KMS-11 (cell line): ENCODE data around the gene FNDC3B.

ENCODE experiments used
- H2AFZ ChIP-seq: fragments of 200-600 bp; sonication (generic); 2 replicates; pipeline ENCODE4 v1.6.1; 2016; ENCODE audit warnings: antibody characterized with exemption, mixed run types, low read depth
- H3K27ac ChIP-seq: fragments of 200-600 bp; sonication (generic); 2 replicates; pipeline ENCODE4 v1.6.1; 2016; ENCODE audit warnings: mild to moderate bottlenecking, mixed run types
- H3K27me3 ChIP-seq: fragments of 200-600 bp; sonication (generic); 2 replicates; pipeline ENCODE4 v1.6.1; 2017; ENCODE audit warnings: mild to moderate bottlenecking, low read depth, mixed run types, moderate library complexity; ENCODE audit not compliant: insufficient read depth
- H3K36me3 ChIP-seq: fragments of 200-600 bp; sonication (generic); 2 replicates; pipeline ENCODE4 v1.6.1; 2017; ENCODE audit warnings: mild to moderate bottlenecking, mixed run types; ENCODE audit not compliant: insufficient read depth
- H3K4me1 ChIP-seq: fragments of 200-600 bp; sonication (generic); 2 replicates; pipeline ENCODE4 v1.6.1; 2016; ENCODE audit warnings: mild to moderate bottlenecking, low read depth, mixed run types; ENCODE audit not compliant: poor library complexity, severe bottlenecking
- H3K4me2 ChIP-seq: fragments of 200-600 bp; sonication (generic); 2 replicates; pipeline ENCODE4 v1.7.0; 2016; ENCODE audit warnings: mild to moderate bottlenecking, mixed run types
- H3K4me3 ChIP-seq: fragments of 200-600 bp; sonication (generic); IDR thresholded peaks from 2 replicates; pipeline ENCODE4 v1.6.1; 2017; ENCODE audit warnings: low read depth, low read length, mixed read lengths; ENCODE audit not compliant: insufficient read depth
- H3K79me2 ChIP-seq: fragments of 200-600 bp; sonication (generic); 2 replicates; pipeline ENCODE4 v1.6.1; 2016; ENCODE audit warnings: low read depth, mixed run types; ENCODE audit not compliant: insufficient read depth
- H3K9ac ChIP-seq: fragments of 200-600 bp; sonication (generic); 2 replicates; pipeline ENCODE4 v1.6.1; 2016; ENCODE audit warnings: mild to moderate bottlenecking, mixed run types
- H4K20me1 ChIP-seq: fragments of 200-600 bp; sonication (generic); 2 replicates; pipeline ENCODE4 v1.6.1; 2016; ENCODE audit warnings: mild to moderate bottlenecking, mixed run types; ENCODE audit not compliant: insufficient read depth
- TF ChIP-seq, protein P1 (sequence below): fragments of 200-600 bp; sonication (generic); conservative IDR thresholded peaks from 2 replicates; pipeline ENCODE4 v1.6.1; 2017; ENCODE audit warnings: low read depth, mild to moderate bottlenecking, antibody characterized with exemption, low read length, moderate library complexity, mixed read lengths

FNDC3B gene

DNA sequence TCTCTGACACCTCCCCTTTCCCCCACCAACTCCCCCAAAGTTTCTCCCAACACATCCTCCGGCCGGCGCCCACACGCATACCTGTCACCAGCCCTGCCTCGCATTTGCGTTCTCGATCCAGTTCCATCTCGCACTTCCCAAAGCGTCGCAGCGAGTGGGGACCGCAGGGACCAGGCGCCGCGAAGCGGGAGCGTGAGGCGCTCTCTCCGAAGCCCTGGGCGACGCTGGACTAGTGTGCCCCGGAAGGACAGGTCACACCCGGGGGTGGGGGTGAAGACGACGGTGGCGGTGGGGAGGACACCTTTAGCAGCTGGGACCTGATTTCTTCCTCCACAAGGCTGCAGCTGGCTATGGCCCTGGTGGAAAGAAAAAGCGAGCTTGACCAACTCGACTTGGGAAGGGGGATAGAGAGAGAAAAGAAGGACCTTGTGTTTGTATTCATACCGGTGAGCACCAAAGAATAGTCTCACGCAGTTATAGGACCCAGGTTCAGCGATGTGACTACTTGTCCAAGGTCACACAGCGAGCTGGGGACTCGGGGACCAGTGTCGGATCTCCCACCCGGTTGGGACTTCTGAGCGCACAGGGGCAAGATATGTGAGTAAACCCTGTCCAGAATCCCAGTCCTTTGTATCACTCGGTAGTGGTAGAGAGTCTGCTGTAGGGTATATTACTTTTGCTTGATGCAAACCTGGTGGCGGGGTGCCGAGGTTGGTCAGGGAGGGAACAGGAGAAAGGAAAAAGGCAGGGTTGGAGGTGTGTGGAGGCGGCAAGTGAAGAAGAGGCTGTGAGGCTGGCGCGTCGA, 409.5 kb downstream of the FNDC3B start:
- no peaks in the 10 kb centered on the region for H3K36me3 ChIP-seq
- no peaks in the 10 kb centered on the region for H4K20me1 ChIP-seq
- no peaks in the 10 kb centered on the region for H3K79me2 ChIP-seq
- no peak overlapping the region for H3K4me3 ChIP-seq
- H2AFZ ChIP-seq = no peak overlapping the region
- TF ChIP-seq, protein P1, sequence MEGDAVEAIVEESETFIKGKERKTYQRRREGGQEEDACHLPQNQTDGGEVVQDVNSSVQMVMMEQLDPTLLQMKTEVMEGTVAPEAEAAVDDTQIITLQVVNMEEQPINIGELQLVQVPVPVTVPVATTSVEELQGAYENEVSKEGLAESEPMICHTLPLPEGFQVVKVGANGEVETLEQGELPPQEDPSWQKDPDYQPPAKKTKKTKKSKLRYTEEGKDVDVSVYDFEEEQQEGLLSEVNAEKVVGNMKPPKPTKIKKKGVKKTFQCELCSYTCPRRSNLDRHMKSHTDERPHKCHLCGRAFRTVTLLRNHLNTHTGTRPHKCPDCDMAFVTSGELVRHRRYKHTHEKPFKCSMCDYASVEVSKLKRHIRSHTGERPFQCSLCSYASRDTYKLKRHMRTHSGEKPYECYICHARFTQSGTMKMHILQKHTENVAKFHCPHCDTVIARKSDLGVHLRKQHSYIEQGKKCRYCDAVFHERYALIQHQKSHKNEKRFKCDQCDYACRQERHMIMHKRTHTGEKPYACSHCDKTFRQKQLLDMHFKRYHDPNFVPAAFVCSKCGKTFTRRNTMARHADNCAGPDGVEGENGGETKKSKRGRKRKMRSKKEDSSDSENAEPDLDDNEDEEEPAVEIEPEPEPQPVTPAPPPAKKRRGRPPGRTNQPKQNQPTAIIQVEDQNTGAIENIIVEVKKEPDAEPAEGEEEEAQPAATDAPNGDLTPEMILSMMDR = no peak
- H3K27me3 ChIP-seq = no peaks in the 10 kb centered on the region
- no peak overlapping the region for H3K4me2 ChIP-seq
- no peak overlapping the region for H3K27ac ChIP-seq
- no peak overlapping the region for H3K9ac ChIP-seq
- H3K4me1 ChIP-seq = no peaks in the 10 kb centered on the region

DNA sequence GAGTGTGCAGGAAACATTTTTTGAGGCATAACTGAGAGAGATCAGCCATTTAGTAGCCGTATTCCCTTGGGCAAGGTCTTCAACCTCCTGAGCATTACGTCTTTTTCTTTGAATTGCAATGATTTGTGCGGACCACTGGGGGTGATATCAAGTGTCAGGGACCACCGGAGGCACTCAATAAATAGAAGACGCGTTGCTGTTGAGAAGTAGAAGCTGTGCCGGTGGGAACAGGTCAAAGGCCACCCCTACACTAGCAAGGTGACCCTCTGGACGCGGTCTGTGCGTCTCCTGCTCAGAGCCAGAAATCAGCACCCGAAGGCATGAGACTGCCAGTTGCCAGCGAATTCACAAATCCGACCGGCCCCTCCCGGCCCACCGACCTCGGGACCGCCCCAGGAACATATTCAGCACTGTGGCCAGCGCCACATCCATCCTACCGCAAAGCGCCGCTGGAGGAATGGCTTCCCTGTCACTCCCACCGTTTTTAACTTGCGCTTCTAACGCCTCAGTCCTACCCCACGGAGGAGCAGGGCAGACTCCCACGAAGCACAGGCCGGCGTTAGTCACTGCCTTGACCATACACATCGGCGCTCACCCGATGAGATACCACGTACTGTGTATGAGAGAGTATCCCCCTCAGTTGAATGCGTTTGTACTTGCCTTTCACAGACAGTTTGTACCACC, 410.2 kb downstream of the FNDC3B start:
- Histone ChIP-seq H3K27ac (no peak overlapping the region), H3K36me3 (no peaks in the 10 kb centered on the region), H2AFZ (no peak overlapping the region), H3K4me1 (no peaks in the 10 kb centered on the region), H3K4me3 (no peak overlapping the region), H4K20me1 (no peaks in the 10 kb centered on the region), H3K27me3 (no peaks in the 10 kb centered on the region), H3K4me2 (no peak overlapping the region), H3K9ac (no peak overlapping the region), H3K79me2 (no peaks in the 10 kb centered on the region)
- TF ChIP-seq, protein P1 = no peak
